Measurements from ENCODE around the gene ZSCAN5A.

GRCh38 chr19:56191115-56191514, 123.5 kb downstream of the ZSCAN5A start:
- no peak for TF ChIP-seq CTCF (conservative IDR thresholded peaks at IDR 0.05 in 1 of 2, IDR thresholded peaks at IDR 0.05 in 1 of 2; ENCODE audit: low read depth in 1 of 2, low read length in 2 of 2)
- no peak for TF ChIP-seq EZH2 (IDR thresholded peaks at IDR 0.05; ENCODE audit: low read length, missing control alignments)
